Caco-2 (cell line): ENCODE results near the gene TMEM117. TPM values are rescaled to one million over a fixed set of nuclear protein-coding genes. Genes with fewer than 3 reads are reported as not detected.
A peak's percentile ranks its signal among the peaks of the same experiment; 100 is the strongest.

Experiments
- BruUV-seq: library from RNA; stranded (reverse); fragments of 400-500 nt; replicated peaks from 2 replicates; lab custom pipeline; 2021; lab: Mats Ljungman, UMichigan
- CTCF ChIA-PET: fragments of 300-600 bp; sonication (Branson Sonifier 250); formaldehyde crosslinking; loops from one replicate; lab custom pipeline; 2022; ENCODE audit warnings: antibody characterized with exemption; lab: Charles Lee
- POLR2A ChIA-PET: fragments of 300-600 bp; sonication (Branson Sonifier 250); formaldehyde crosslinking; loops from one replicate; lab custom pipeline; 2022; ENCODE audit warnings: antibody characterized with exemption; lab: Charles Lee
- DNase-seq, 2 experiments: peaks; one replicate each; pipeline versions ENCODE4 v3.0.0 to v3.0.0-alpha.2; 2020 to 2022
- H3K27me3 ChIP-seq: replicated peaks from 2 replicates; pipeline ENCODE4 v1.6.0; 2011; ENCODE audit warnings: low read length; ENCODE audit not compliant: control insufficient read depth, insufficient read depth
- H3K36me3 ChIP-seq: 2 replicates; pipeline ENCODE4 v1.5.1; 2011; ENCODE audit warnings: low read length; ENCODE audit not compliant: control insufficient read depth, insufficient read depth
- H3K4me1 ChIP-seq: fragments of 250-450 bp; sonication (Bioruptor Pico); 2 replicates; pipeline ENCODE4 v1.5.1; 2020; ENCODE audit warnings: mild to moderate bottlenecking
- H3K4me3 ChIP-seq: 2 replicates; pipeline ENCODE4 v1.5.1; 2011; ENCODE audit warnings: low read depth, mild to moderate bottlenecking, control low read depth, low read length
- H3K9me3 ChIP-seq: fragments of 250-450 bp; sonication (Bioruptor Pico); 2 replicates; pipeline ENCODE4 v1.5.1; 2020; ENCODE audit warnings: mild to moderate bottlenecking, moderate library complexity
- H3K27ac Mint-ChIP-seq: one replicate; pipeline ENCODE4 v1.8.0; 2022; ENCODE audit warnings: mixed read lengths; ENCODE audit not compliant: unreplicated experiment
- H3K27me3 Mint-ChIP-seq: one replicate; pipeline ENCODE4 v1.8.0; 2022; ENCODE audit warnings: mixed read lengths; ENCODE audit not compliant: insufficient read depth, unreplicated experiment
- H3K36me3 Mint-ChIP-seq: one replicate; pipeline ENCODE4 v1.8.0; 2022; ENCODE audit warnings: mild to moderate bottlenecking, mixed read lengths; ENCODE audit not compliant: insufficient read depth, unreplicated experiment
- H3K4me1 Mint-ChIP-seq: one replicate; pipeline ENCODE4 v1.8.0; 2022; ENCODE audit warnings: low read depth, mixed read lengths; ENCODE audit not compliant: unreplicated experiment
- H3K4me3 Mint-ChIP-seq: one replicate; pipeline ENCODE4 v1.8.0; 2022; ENCODE audit warnings: mild to moderate bottlenecking, moderate library complexity, mixed read lengths; ENCODE audit not compliant: unreplicated experiment
- H3K9me3 Mint-ChIP-seq: one replicate; pipeline ENCODE4 v1.8.0; 2022; ENCODE audit warnings: mixed read lengths; ENCODE audit not compliant: unreplicated experiment
- CTCF ChIP-seq, 2 experiments: fragments of 200-600 bp in 1 of 2; IDR thresholded peaks; 1 replicate in 1 of 2; 2 replicates in 1 of 2; pipeline versions ENCODE4 v1.5.1 to v1.8.0; 2011 to 2022; ENCODE audit warnings: antibody characterized with exemption in 1 of 2, control low read depth in 1 of 2, inconsistent platforms in 1 of 2, low read depth in 1 of 2, low read length in 1 of 2, mild to moderate bottlenecking in 1 of 2, moderate library complexity in 1 of 2; ENCODE audit not compliant: insufficient read depth in 1 of 2, severe bottlenecking in 1 of 2, unreplicated experiment in 1 of 2
- intact Hi-C: fragments of 100-400 bp; cut with micrococcal nuclease; formaldehyde crosslinking; loops from one replicate; pipeline ENCODE4 v1.10.0; 2022; ENCODE audit not compliant: unreplicated experiment
- total RNA-seq: library from RNA; stranded (reverse); gene quantifications from 2 replicates; pipeline ENCODE4 v1.2.3, GENCODE V29; 2022

Gene TMEM117
- total RNA-seq, 1 experiment from 2014 or later, result 34.1 TPM

DNA sequence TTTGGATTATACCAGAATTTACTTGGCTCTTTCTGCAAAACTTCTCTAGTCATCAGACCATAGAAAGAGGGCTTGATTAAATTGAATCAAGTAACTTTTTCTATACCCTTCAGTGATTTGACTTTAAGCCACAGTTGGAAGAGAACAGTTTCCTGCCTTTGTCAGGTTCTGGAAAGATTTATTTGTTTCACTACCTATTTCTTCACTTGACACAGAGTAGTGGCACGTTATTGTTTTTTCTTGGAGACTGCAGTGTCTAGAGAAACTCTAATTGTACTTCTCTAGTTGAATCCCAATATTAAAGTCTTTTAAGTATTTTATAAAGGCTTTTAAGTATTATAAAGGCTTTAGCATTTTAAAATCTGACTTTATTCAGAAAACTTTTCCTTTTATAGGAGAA, 138.1 kb downstream of the TMEM117 start:
- no peak for TF ChIP-seq CTCF (IDR thresholded peaks at IDR 0.05; ENCODE audit: insufficient read depth in 1 of 2, low read depth in 1 of 2, low read length in 1 of 2, severe bottlenecking in 1 of 2, unreplicated experiment in 1 of 2)
- no peak overlapping the region for H3K27ac Mint-ChIP-seq
- H3K27me3 Mint-ChIP-seq, result no peaks in the 10 kb centered on the region
- ChIA-PET CTCF (no interaction called here), POLR2A (no interaction called here)
- no peaks in the 10 kb centered on the region for H3K27me3 ChIP-seq
- peaks cover 7% of the 10 kb centered on the region for H3K9me3 ChIP-seq
- H3K4me3 ChIP-seq, result no peak overlapping the region
- H3K4me1 ChIP-seq, result peaks cover 4% of the 10 kb centered on the region; the same call in 1 of the 2 replicates
- intact Hi-C loops, result no loop called here
- peaks cover 38% of the 10 kb centered on the region for H3K36me3 Mint-ChIP-seq
- H3K9me3 Mint-ChIP-seq, result peaks cover 58% of the 10 kb centered on the region
- H3K36me3 ChIP-seq, result no peaks in the 10 kb centered on the region
- H3K4me1 Mint-ChIP-seq, result peaks cover 23% of the 10 kb centered on the region
- no TSS peak for BruUV-seq
- DNase-seq, result no peak
- no peak overlapping the region for H3K4me3 Mint-ChIP-seq

GRCh38 chr12:43976027-43976426, 140.1 kb downstream of the TMEM117 start:
- H3K27me3 ChIP-seq, result no peaks in the 10 kb centered on the region
- Mint-ChIP-seq H3K4me1 (peaks cover 32% of the 10 kb centered on the region), H3K4me3 (no peak overlapping the region), H3K9me3 (peaks cover 70% of the 10 kb centered on the region), H3K27me3 (no peaks in the 10 kb centered on the region), H3K36me3 (peaks cover 53% of the 10 kb centered on the region), H3K27ac (no peak overlapping the region)
- peaks cover 28% of the 10 kb centered on the region for H3K9me3 ChIP-seq
- no peak overlapping the region for H3K4me3 ChIP-seq
- ChIA-PET POLR2A (no interaction called here), CTCF (no interaction called here)
- intact Hi-C loops, result no loop called here
- DNase-seq, result no peak
- H3K4me1 ChIP-seq, result peaks cover 20% of the 10 kb centered on the region
- H3K36me3 ChIP-seq, result no peaks in the 10 kb centered on the region
- TF ChIP-seq CTCF (IDR thresholded peaks at IDR 0.05; ENCODE audit: insufficient read depth in 1 of 2, low read depth in 1 of 2, low read length in 1 of 2, severe bottlenecking in 1 of 2, unreplicated experiment in 1 of 2), result no peak
- no TSS peak for BruUV-seq

GRCh38 chr12:43978556-43978955, 142.7 kb downstream of the TMEM117 start:
- Mint-ChIP-seq H3K36me3 (peaks cover 47% of the 10 kb centered on the region), H3K27ac (peak overlapping the region; percentile 47), H3K27me3 (no peaks in the 10 kb centered on the region), H3K4me1 (peaks cover 42% of the 10 kb centered on the region), H3K9me3 (peaks cover 80% of the 10 kb centered on the region), H3K4me3 (no peak overlapping the region)
- CTCF ChIA-PET, result no interaction called here
- no peak for TF ChIP-seq CTCF (IDR thresholded peaks at IDR 0.05; ENCODE audit: insufficient read depth in 1 of 2, low read depth in 1 of 2, low read length in 1 of 2, severe bottlenecking in 1 of 2, unreplicated experiment in 1 of 2)
- no TSS peak for BruUV-seq
- no peak overlapping the region for H3K4me3 ChIP-seq
- H3K9me3 ChIP-seq, result peaks cover 38% of the 10 kb centered on the region
- H3K36me3 ChIP-seq, result no peaks in the 10 kb centered on the region; the same call in 1 of the 2 replicates
- peak in 1 of 2 experiments; percentile 22 for DNase-seq
- POLR2A ChIA-PET, result no interaction called here
- peaks cover 39% of the 10 kb centered on the region for H3K4me1 ChIP-seq
- H3K27me3 ChIP-seq, result no peaks in the 10 kb centered on the region
- intact Hi-C loops, result no loop called here
